Erythroblast (primary cell): ENCODE data around the gene SPART.

Experiments
- GATA1 ChIP-seq: IDR thresholded peaks from 2 replicates; pipeline ENCODE4 v1.6.1; 2011; ENCODE audit warnings: low read depth, mild to moderate bottlenecking, control low read depth, low read length, moderate library complexity
- POLR2A ChIP-seq: IDR thresholded peaks from 2 replicates; pipeline ENCODE4 v1.6.1; 2011; ENCODE audit warnings: mild to moderate bottlenecking, low read length

DNA sequence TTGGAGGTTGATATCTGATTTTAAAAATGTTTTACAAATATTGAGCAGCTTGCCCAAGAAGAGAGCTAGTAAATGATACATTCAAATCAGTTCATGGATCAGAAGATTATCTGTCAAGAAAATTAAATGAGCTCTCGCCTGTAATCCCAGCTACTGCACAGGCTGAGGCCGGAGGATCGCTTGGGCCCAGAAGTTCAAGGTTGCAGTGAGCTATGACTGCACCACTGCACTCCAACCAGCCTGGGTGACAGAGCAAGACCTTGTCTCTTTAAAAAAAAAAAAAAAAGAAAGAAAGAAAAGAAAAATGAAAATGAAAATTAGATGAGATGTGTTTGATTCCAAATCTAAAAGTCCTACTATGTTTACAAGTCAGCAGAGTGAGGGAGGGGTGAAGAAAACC, 2.4 kb downstream of the SPART start:
- TF ChIP-seq POLR2A: no peak
- TF ChIP-seq GATA1: no peak
